Uterus (tissue), 4 donors: ENCODE results near the gene ZGLP1. TPM values are rescaled to one million over a fixed set of nuclear protein-coding genes. Genes with fewer than 3 reads are reported as not detected.

Experiments used
- DNase-seq, 2 donors: peaks; one replicate each; pipeline ENCODE4 v3.0.0-alpha.2; 2019 to 2020
- H3K27ac ChIP-seq, 2 donors: fragments of 200-600 bp; sonication (generic); 1 replicate in 1 of 2; 2 replicates in 1 of 2; pipeline ENCODE4 v1.5.1; 2016 to 2018
- H3K27me3 ChIP-seq, 2 donors: fragments of 200-600 bp; sonication (generic); one replicate each; pipeline ENCODE4 v1.5.1; 2018 to 2019; ENCODE audit warnings: control low read depth in 1 of 2
- H3K36me3 ChIP-seq, 2 donors: fragments of 200-600 bp; sonication (generic); one replicate each; pipeline ENCODE4 v1.5.1; 2019; ENCODE audit warnings: control low read depth in 1 of 2
- H3K4me1 ChIP-seq, 2 donors: fragments of 200-600 bp; sonication (generic); one replicate each; pipeline ENCODE4 v1.5.1; 2018 to 2019; ENCODE audit warnings: control low read depth in 1 of 2
- H3K4me3 ChIP-seq, 2 donors: fragments of 200-600 bp; sonication (generic); 1 replicate in 1 of 2; 2 replicates in 1 of 2; pipeline ENCODE4 v1.5.1; 2018 to 2019; ENCODE audit warnings: mild to moderate bottlenecking in 1 of 2
- H3K9me3 ChIP-seq, 2 donors: fragments of 200-600 bp; sonication (generic); one replicate each; pipeline ENCODE4 v1.5.1; 2019; ENCODE audit warnings: control low read depth in 1 of 2
- CTCF ChIP-seq, 4 experiments: fragments of 200-600 bp in 2 of 4; fragments of 450-650 bp in 2 of 4; sonication (generic) in 2 of 4; IDR thresholded peaks; one replicate each; pipeline ENCODE4 v1.5.1; 2016 to 2019; ENCODE audit warnings: antibody characterized with exemption in 4 of 4, mild to moderate bottlenecking in 2 of 4, moderate library complexity in 1 of 4
- POLR2A ChIP-seq, 2 donors: fragments of 450-650 bp; IDR thresholded peaks; one replicate each; pipeline ENCODE4 v1.6.1; 2016; ENCODE audit warnings: antibody characterized with exemption in 2 of 2, mild to moderate bottlenecking in 1 of 2, moderate library complexity in 1 of 2
- intact Hi-C: fragments of 100-400 bp; cut with DNase I; formaldehyde crosslinking; loops from one replicate; pipeline ENCODE4 v1.15.1; 2023; ENCODE audit warnings: low total_unique reads
- total RNA-seq, 4 donors: library from RNA; depleted of rRNA in 3 of 4; stranded (reverse); fragments of >200 nt in 3 of 4; gene quantifications; one replicate each; pipeline versions ENCODE4 v1.1.0 to v1.2.4, GENCODE V29; 2014 to 2023
- donor health status: DM: yes; HTN: yes; CAD: no.

The ZGLP1 gene
- total RNA-seq, 4 donors from 2014 or later, result 1.0 to 2.5 TPM; not detected in 2

GRCh38 chr19:10332158-10332964, 22.7 kb upstream of the ZGLP1 start:
- Histone ChIP-seq H3K4me1 (peaks cover 0 to 5% of the 10 kb centered on the region in 2 donors), H3K9me3 (no peaks in the 10 kb centered on the region), H3K36me3 (no peaks in the 10 kb centered on the region), H3K27ac (peak overlapping the region; percentile 94 to 96), H3K4me3 (peak overlapping the region; percentile 77 to 99), H3K27me3 (no peaks in the 10 kb centered on the region)
- intact Hi-C loops, result loop anchor here (10.0 kb wide), 1 partner anchor 52 kb away; the partner anchor contains the start of gene TYK2
- no peak for DNase-seq
- TF ChIP-seq CTCF (IDR thresholded peaks at IDR 0.05) (no peak), POLR2A (IDR thresholded peaks at IDR 0.05) (no peak)

GRCh38 chr19:10329555-10329954, 19.9 kb upstream of the ZGLP1 start:
- intact Hi-C loops, result no loop called here
- Histone ChIP-seq H3K9me3 (no peaks in the 10 kb centered on the region), H3K27me3 (no peaks in the 10 kb centered on the region), H3K36me3 (no peaks in the 10 kb centered on the region), H3K4me3 (no peak overlapping the region), H3K27ac (no peak overlapping the region), H3K4me1 (peaks cover 0 to 5% of the 10 kb centered on the region in 2 donors)
- no peak for DNase-seq
- TF ChIP-seq POLR2A (IDR thresholded peaks at IDR 0.05) (no peak), CTCF (IDR thresholded peaks at IDR 0.05) (no peak)

GRCh38 chr19:10328558-10329429, 19.2 kb upstream of the ZGLP1 start:
- Histone ChIP-seq H3K27ac (no peak overlapping the region), H3K4me1 (peaks cover 0 to 5% of the 10 kb centered on the region in 2 donors), H3K9me3 (no peaks in the 10 kb centered on the region), H3K27me3 (no peaks in the 10 kb centered on the region), H3K4me3 (no peak overlapping the region), H3K36me3 (no peaks in the 10 kb centered on the region)
- intact Hi-C loops, result no loop called here
- no peak for DNase-seq
- no peak for TF ChIP-seq POLR2A (IDR thresholded peaks at IDR 0.05)
- no peak for TF ChIP-seq CTCF (IDR thresholded peaks at IDR 0.05)

GRCh38 chr19:10327793-10328192, 18.2 kb upstream of the ZGLP1 start:
- Histone ChIP-seq H3K4me3 (no peak overlapping the region), H3K9me3 (no peaks in the 10 kb centered on the region), H3K27ac (no peak overlapping the region), H3K4me1 (peaks cover 0 to 5% of the 10 kb centered on the region in 2 donors), H3K36me3 (no peaks in the 10 kb centered on the region), H3K27me3 (no peaks in the 10 kb centered on the region)
- no peak for TF ChIP-seq CTCF (IDR thresholded peaks at IDR 0.05)
- TF ChIP-seq POLR2A (IDR thresholded peaks at IDR 0.05), result no peak
- DNase-seq, result no peak
- intact Hi-C loops, result no loop called here

GRCh38 chr19:10325732-10326131, 16.1 kb upstream of the ZGLP1 start:
- Histone ChIP-seq H3K27me3 (no peaks in the 10 kb centered on the region), H3K27ac (no peak overlapping the region), H3K9me3 (no peaks in the 10 kb centered on the region), H3K36me3 (no peaks in the 10 kb centered on the region), H3K4me3 (no peak overlapping the region), H3K4me1 (no peaks in the 10 kb centered on the region)
- intact Hi-C loops, result no loop called here
- DNase-seq, result no peak
- no peak for TF ChIP-seq POLR2A (IDR thresholded peaks at IDR 0.05)
- no peak for TF ChIP-seq CTCF (IDR thresholded peaks at IDR 0.05)
